Measurements from ENCODE around the gene CNTNAP5. TPM values are rescaled to one million over a fixed set of nuclear protein-coding genes. Genes with fewer than 3 reads are reported as not detected.

The CNTNAP5 gene
- total and polyA plus RNA-seq, 2 of the 13 experiments (the other 11 are each of a cell fraction or from before 2014, with no cell fraction given), result not detected

DNA sequence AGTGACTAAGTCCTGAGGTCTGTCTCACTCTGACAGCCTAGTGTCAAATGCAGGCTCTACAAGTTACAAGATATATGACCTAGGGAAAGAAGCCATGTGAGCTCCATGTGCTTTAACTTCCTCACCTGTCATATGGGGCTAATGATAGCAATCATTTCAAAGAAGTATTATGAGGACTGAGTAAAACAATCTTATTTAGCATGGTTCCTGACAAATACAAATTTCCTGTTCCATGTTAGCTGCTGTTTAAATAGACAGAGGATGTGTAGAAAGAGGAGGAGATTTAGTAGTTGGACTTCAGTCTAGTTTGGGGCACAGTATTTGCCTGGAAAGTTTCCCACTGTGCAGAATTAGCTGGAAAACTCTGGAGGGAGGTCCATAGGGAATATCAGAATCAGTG, 545.8 kb downstream of the CNTNAP5 start (continued):
- TF ChIP-seq, protein P1, sequence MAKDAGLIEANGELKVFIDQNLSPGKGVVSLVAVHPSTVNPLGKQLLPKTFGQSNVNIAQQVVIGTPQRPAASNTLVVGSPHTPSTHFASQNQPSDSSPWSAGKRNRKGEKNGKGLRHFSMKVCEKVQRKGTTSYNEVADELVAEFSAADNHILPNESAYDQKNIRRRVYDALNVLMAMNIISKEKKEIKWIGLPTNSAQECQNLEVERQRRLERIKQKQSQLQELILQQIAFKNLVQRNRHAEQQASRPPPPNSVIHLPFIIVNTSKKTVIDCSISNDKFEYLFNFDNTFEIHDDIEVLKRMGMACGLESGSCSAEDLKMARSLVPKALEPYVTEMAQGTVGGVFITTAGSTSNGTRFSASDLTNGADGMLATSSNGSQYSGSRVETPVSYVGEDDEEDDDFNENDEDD (CRISPR knock-in tag; IDR thresholded peaks at IDR 0.05; ENCODE audit: borderline replicate concordance), result peak; percentile 90
- no peak for TF ChIP-seq ZNF572 (CRISPR knock-in tag; IDR thresholded peaks at IDR 0.05)
- no peak; the same call in 1 of the 2 replicates for TF ChIP-seq BRD4 (CRISPR knock-in tag; IDR thresholded peaks at IDR 0.05)
- no peak for TF ChIP-seq MXD4 (CRISPR knock-in tag; IDR thresholded peaks at IDR 0.05)
- TF ChIP-seq, protein P2, sequence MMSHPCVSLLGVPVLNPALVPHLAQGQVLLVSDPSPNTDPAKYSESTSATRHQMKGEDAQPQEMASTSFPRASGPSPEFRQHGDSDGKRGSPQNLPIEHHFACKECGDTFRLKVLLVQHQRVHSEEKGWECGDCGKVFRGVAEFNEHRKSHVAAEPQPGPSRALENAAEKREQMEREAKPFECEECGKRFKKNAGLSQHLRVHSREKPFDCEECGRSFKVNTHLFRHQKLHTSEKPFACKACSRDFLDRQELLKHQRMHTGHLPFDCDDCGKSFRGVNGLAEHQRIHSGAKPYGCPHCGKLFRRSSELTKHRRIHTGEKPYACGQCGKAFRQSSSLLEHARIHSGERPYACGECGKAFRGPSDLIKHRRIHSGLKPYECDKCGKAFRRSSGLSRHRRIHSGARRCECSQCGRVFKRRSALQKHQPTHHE (CRISPR knock-in tag; IDR thresholded peaks at IDR 0.05; ENCODE audit: borderline replicate concordance), result peak; percentile 68; the same call in 1 of the 2 replicates
- no peak for TF ChIP-seq ZNF724P (CRISPR knock-in tag; IDR thresholded peaks at IDR 0.05; ENCODE audit: borderline replicate concordance)
- peak; percentile 43; the same call in 1 of the 2 replicates for TF ChIP-seq SMYD3 (CRISPR knock-in tag; IDR thresholded peaks at IDR 0.05)
- no peak for TF ChIP-seq ZNF496 (CRISPR knock-in tag; IDR thresholded peaks at IDR 0.05; ENCODE audit: insufficient replicate concordance)
- TF ChIP-seq HNRNPL (IDR thresholded peaks at IDR 0.05; ENCODE audit: low read depth, low read length), result no peak
- no peak for TF ChIP-seq ZNF44 (CRISPR knock-in tag; IDR thresholded peaks at IDR 0.05)
- TF ChIP-seq JUN (CRISPR knock-in tag; IDR thresholded peaks at IDR 0.05), result no peak
- no peak for TF ChIP-seq CAMTA2 (CRISPR knock-in tag; IDR thresholded peaks at IDR 0.05; ENCODE audit: borderline replicate concordance)
- peak; percentile 46; the same call in 1 of the 2 replicates for TF ChIP-seq JUNB (CRISPR knock-in tag; IDR thresholded peaks at IDR 0.05; ENCODE audit: borderline replicate concordance)
- TF ChIP-seq PITX1 (CRISPR knock-in tag; IDR thresholded peaks at IDR 0.05), result peak; percentile 74
- TF ChIP-seq, protein P3, sequence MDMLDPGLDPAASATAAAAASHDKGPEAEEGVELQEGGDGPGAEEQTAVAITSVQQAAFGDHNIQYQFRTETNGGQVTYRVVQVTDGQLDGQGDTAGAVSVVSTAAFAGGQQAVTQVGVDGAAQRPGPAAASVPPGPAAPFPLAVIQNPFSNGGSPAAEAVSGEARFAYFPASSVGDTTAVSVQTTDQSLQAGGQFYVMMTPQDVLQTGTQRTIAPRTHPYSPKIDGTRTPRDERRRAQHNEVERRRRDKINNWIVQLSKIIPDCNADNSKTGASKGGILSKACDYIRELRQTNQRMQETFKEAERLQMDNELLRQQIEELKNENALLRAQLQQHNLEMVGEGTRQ (IDR thresholded peaks at IDR 0.05; ENCODE audit: low read depth, low read length), result no peak
- TF ChIP-seq, protein P3 (CRISPR knock-in tag; IDR thresholded peaks at IDR 0.05; ENCODE audit: borderline replicate concordance), result no peak
- TF ChIP-seq ZNF256 (CRISPR knock-in tag; conservative IDR thresholded peaks at IDR 0.05), result peak; percentile 59; the same call in 1 of the 2 replicates
- TF ChIP-seq ZBTB7A (CRISPR knock-in tag; IDR thresholded peaks at IDR 0.05), result 0 out of 2 replicates have a peak, but pooled peaks have one; percentile 19
- peak; percentile 92 for TF ChIP-seq TARDBP (CRISPR knock-in tag; IDR thresholded peaks at IDR 0.05)
- TF ChIP-seq, protein P4, sequence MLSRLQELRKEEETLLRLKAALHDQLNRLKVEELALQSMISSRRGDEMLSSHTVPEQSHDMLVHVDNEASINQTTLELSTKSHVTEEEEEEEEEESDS (CRISPR knock-in tag; IDR thresholded peaks at IDR 0.05; ENCODE audit: borderline replicate concordance), result no peak
- TF ChIP-seq RBM22 (optimal IDR thresholded peaks at IDR 0.05; ENCODE audit: low read length), result no peak
- TF ChIP-seq SP5 (CRISPR knock-in tag; IDR thresholded peaks at IDR 0.05; ENCODE audit: borderline replicate concordance, low read depth), result peak; percentile 100
- TF ChIP-seq MTA1 (CRISPR knock-in tag; IDR thresholded peaks at IDR 0.05; ENCODE audit: borderline replicate concordance), result no peak
- TF ChIP-seq KLF6 (CRISPR knock-in tag; IDR thresholded peaks at IDR 0.05), result peak; percentile 65; the same call in 1 of the 2 replicates
- no peak for TF ChIP-seq ZNF335 (CRISPR knock-in tag; IDR thresholded peaks at IDR 0.05)
